Breast epithelium (tissue), 3 donors: ENCODE results near the gene HDAC10.

ENCODE experiments used
- POLR2AphosphoS5 ChIP-seq, 3 donors: sonication (generic); formaldehyde crosslinking; IDR thresholded peaks; one replicate each; pipeline ENCODE4 v1.6.1; 2017; ENCODE audit warnings: antibody characterized with exemption in 3 of 3
- TF ChIP-seq, protein P1 (sequence below), 3 donors: fragments of 450-650 bp; IDR thresholded peaks; one replicate each; pipeline ENCODE4 v1.5.1; 2016 to 2017; ENCODE audit warnings: antibody characterized with exemption in 3 of 3, mild to moderate bottlenecking in 3 of 3, moderate library complexity in 3 of 3

DNA sequence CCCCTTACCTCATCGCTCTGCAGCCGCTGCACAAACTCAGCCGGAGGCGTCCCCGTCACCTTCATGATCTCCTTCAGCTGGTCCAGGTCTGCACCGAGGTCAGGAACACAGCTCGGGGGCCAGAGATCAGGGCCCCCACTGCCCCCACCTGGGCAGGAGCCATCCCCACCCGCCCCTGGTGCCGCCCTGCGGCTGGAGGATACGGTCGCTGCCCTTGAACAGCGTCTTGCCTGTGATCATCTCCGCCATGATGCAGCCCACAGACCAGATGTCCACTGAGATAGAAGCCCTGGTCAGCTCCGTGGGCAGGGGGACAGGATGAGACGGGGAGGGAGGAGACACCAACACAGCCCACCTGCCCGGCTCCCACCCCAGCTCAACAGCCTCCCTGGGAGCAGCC, 4.5 kb upstream of the HDAC10 start:
- TF ChIP-seq, protein P1, sequence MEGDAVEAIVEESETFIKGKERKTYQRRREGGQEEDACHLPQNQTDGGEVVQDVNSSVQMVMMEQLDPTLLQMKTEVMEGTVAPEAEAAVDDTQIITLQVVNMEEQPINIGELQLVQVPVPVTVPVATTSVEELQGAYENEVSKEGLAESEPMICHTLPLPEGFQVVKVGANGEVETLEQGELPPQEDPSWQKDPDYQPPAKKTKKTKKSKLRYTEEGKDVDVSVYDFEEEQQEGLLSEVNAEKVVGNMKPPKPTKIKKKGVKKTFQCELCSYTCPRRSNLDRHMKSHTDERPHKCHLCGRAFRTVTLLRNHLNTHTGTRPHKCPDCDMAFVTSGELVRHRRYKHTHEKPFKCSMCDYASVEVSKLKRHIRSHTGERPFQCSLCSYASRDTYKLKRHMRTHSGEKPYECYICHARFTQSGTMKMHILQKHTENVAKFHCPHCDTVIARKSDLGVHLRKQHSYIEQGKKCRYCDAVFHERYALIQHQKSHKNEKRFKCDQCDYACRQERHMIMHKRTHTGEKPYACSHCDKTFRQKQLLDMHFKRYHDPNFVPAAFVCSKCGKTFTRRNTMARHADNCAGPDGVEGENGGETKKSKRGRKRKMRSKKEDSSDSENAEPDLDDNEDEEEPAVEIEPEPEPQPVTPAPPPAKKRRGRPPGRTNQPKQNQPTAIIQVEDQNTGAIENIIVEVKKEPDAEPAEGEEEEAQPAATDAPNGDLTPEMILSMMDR (IDR thresholded peaks at IDR 0.05) = no peak
- no peak for TF ChIP-seq POLR2AphosphoS5 (IDR thresholded peaks at IDR 0.05)
